ENCODE measurements around the gene MGAT4C.
"Not testable (repeated sequence)": the region's sequence is repeated elsewhere in the genome, so short reads cannot be mapped to it uniquely, and the experiment has no call there.

MGAT4C gene

DNA sequence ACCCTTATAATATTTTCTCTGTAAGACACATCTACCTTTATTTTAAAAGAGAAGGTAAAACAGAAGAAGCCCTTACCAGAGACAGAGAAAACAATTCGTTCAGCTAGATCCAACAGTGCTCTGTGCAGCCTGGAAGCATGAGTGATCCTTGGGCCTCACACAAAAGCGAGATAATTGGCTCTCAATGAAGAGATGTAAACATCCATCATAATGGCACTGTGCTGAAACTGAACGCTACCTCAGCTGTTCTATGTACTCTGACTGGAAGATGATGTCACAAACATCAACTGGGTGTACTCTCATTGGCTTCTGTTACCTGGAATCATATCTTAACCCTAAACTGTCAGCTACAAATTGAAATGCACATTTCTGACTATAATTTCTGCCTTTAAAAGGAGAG lies at the start of gene MGAT4C:
Gene MGAT4C (minus strand): TSS at position 229 of the 400 bp plus-strand sequence.
- DNase-seq: no peak

DNA sequence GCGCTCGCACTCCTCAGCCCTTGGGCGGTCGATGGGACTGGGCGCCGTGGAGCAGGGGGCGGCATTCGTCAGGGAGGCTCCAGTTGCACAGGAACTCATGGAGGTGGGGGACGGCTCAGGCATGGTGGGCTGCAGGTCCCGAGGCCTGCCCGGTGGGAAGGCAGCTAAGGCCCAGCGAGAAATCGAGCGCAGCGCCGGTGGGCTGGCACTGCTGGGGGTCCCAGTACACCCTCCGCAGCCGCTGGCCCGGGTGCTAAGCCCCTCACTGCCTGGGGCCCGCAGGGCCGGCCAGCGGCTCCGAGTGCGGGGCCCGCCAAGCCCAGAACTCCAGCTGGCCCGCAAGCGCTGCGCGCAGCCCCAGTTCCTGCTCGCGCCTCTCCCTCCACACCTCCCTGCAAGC lies 40.2 kb upstream of the MGAT4C start:
- not testable (repeated sequence) for DNase-seq

DNA sequence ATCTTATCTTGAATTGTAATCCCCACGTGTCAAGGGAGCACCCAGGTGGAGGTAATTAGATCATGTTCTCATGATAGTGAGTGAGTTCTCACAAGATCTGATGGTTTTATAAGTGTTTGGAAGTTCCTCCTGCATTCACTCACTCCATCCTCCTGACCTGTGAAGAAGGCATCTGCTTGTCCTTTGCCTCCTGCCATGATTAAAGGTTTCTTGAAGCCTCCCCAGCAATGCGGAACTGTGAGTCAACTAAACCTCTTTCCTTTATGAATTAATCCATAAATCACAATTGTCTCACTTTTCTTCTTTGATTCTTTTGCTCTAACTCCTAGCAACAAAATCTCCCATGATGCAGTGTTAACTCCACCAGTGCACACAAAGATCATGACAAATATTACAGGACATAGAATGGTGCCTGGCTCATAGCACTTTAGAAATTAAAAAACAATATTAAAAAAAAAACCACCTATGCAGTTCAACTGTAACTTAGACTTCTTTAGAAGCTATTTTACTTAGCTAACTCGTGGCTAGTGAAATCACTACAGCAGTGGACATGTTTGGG lies 37.6 kb upstream of the MGAT4C start:
- no peak for DNase-seq

DNA sequence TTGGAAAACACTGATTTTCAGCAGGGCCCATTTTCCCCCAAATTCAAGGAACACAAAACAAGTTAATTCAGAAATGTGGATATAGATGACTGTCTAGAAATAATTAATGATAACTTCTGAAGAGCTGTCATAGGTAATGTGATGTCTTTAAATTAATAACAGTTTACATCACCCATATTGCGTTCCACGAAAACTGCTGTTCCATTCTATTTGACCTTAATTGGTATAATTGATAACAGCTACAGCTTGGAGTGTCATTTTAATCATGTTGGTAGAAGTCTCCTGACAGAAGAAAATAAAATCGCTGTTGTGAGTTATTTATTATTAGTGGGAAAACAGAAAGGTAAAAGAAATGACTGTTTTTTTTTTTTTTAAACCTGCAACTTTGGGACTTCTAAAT lies 36.3 kb upstream of the MGAT4C start:
- DNase-seq: no peak

DNA sequence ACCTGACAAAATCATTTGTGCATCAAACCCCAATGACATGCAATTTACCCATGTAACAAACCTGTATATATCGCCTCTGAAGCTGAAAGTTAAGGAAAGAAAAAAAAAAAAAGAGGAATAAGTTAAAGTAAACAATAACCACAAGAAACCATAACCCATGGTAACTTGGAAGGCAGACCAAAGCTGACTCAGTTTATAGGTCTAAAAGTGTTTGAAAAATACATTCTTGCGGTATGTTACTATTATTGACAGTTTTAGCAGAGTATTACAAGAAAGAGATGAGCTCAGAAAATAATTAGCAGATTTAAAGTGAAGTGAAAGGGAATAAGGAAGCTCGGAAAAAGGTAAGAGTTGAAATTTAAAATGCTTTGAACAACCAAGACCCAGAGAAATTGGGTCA lies 34.4 kb upstream of the MGAT4C start:
- no peak for DNase-seq

DNA sequence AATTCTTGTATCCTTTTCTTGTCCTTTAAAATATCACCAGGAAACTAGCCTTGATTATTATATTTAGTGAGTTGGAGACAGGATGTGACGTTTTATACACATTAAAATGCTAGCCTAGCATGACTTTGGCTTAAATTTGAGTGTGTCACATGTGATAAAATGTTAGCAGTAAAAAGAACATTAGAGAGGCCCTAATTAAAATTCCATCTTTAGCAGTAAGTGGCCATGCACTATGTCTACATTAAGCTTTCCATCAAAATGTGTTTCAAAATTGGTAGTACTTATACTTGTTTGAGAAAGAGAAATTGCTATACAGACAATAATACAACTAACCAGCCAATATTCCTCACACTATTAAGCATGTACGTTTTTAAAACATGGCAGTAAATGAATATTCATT lies 29.9 kb upstream of the MGAT4C start:
- no peak for DNase-seq

DNA sequence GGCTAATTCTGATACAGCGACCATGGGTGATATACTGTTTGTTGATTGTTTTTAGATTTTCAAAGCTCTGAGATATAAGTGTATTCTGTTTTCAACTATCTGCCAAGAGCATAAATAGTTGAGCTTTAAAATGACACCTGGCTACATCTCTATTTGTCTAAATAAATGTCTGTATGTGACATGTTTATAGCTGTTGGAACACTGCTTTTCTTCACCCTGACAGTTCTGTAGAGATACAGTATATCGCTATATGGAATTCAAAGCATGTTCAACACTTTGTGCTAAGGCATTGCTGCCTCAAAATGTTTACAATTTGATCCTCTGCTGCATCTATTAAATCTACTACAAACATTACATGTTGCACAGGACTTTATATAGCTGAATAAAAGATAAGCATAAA lies 27.4 kb upstream of the MGAT4C start:
- DNase-seq: no peak

DNA sequence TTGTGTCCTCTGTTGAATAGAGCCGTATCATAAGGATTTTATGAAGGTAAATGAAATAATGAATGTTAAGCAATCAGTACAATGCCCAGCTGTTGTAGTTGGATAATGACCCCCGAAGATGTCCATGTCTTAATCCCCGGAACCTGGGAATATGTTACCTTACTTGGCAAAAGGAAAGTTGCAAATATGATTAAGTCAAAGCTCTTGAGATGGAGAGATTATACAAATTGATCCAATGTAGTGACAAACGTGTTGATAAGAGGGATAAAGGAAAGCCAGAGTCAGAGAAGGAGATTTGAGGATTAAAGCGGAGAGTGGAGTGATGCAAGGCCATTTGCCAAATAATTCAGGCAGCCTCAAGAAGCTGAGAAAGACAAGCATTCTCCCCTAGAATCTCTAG lies 19.2 kb upstream of the MGAT4C start:
- no peak for DNase-seq

DNA sequence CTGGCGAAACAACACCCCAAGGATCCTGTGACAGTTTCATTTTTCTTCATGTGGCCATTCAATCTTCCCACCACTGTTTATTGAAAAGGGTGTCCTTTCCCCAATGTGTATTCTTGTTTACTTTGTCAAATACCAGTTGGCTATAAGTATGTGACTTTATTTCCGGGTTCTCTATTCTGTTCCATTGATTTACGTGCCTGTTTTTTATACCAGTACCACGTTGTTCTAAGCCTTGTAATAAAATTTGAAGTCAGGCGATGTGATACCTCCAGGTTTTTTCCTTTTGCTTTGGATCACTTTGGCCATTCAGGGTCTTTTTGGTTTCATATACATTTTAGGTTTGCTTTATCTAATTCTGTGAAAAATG lies 9.1 kb upstream of the MGAT4C start:
- DNase-seq: no peak

DNA sequence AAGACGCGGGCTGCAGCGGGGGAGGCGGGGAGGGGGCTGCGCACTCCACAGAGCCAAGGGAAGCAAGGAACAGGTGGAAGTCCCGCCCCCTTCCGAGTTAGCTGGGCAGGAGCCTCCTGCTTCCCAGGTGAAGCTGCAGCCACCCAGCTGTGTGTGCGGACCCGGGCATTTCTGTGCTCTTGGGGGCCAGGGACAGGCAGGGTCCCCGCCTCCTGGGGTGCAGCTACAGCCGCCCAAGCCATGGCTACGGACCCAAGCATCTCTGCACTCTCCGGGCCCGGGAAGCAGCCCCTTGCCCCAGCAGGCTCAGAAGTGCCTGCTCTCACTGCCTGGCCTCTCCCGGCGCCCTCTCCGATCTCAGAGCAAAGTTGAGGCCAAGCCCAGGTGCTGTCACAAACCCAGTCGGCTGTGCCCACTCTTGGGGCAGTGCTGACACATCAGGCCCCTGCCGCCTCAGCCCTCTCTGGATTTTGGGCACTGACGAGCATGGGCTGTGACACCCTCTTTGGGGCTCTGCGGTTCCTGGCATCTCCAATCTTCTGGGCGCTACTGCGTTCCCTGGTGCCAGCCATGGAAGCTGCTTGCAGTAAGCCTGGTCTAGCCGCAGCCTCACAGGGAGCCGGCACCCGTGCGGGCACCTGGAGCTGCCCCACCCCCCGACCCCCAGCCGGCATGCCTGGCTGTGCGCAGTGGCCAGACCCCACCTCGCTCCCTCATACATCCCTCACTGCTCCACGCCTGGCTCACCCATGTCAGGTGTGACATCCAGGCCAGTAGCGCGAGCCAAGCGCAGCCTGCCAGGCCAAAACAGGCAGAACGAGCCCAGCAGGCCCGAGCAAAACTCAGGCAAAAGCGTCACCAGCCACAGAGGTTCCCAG lies 8.5 kb upstream of the MGAT4C start:
- DNase-seq: no peak

DNA sequence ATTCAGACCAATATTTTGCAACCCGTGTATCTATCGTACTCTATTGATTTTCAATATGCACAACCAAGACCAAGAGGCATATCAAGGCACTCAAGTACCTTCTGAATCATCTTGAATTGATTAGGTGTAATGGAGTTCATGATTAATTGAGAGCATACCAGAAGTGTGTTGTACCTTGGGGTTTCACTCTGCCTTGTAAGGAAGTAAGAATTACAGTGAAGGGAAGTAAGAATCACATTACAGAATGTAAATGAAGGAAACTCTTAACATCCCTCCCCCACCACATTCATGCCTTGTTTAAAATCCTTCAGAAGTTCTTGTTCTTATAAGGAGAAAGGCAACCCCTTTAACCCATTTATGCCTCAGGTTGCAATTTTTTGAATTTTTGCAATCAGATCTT lies 5.4 kb upstream of the MGAT4C start:
- no peak for DNase-seq

DNA sequence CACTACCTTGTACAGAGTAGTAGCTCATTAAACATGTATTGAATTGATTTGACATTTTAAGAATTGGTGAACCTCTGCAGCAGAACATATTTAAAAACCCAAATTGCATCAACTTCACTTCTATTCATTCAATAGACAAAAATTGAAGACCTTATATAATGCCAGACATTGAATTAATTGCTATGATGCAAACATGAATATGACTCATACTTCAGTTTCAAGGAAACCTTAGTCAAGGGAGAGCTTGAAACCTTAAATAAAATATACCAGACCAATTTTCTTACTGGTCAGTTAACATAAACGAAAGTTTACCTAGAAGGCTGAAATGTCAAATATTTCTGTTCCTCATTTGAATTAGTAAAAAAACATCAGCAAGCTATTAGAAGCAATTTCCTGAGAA lies 5.0 kb upstream of the MGAT4C start:
- no peak for DNase-seq

DNA sequence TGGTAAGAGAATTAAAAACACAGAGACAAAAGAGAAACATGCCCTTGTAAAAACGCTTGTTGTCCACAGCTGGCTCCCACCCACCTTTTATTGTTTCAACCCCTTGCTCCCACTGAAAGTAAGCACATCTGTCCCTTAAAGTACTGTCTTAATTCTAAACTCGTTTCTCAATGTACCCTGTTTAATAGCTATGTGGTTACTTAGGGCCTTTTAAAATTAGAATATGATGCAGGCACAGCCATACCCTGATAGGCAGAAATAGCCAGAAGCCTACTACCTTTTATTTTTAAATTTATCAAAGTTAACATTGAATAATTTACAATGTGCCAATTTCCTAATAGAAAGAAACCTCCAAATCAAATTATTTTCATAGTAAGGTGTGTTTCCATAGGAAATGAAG lies 4.0 kb upstream of the MGAT4C start:
- DNase-seq: no peak

DNA sequence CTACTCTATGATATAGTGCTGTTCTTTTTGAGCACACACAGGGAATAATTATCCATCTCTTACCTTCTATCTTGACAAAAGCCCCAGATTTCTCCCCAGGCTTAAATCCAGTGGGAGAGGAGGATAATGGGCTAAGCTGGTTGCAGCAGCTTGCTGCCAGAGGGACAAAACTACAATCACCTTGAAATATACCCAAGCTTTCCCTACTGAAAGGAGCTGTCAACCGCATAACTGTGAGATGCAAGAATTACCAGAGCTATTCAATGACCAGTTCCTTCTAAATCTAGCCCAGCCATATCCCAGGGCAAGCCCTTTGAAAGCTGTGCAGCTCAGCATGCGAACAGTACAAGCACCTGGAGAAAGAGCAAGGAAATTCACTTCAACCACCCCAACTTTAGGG lies 943 bp upstream of the MGAT4C start:
- no peak for DNase-seq

DNA sequence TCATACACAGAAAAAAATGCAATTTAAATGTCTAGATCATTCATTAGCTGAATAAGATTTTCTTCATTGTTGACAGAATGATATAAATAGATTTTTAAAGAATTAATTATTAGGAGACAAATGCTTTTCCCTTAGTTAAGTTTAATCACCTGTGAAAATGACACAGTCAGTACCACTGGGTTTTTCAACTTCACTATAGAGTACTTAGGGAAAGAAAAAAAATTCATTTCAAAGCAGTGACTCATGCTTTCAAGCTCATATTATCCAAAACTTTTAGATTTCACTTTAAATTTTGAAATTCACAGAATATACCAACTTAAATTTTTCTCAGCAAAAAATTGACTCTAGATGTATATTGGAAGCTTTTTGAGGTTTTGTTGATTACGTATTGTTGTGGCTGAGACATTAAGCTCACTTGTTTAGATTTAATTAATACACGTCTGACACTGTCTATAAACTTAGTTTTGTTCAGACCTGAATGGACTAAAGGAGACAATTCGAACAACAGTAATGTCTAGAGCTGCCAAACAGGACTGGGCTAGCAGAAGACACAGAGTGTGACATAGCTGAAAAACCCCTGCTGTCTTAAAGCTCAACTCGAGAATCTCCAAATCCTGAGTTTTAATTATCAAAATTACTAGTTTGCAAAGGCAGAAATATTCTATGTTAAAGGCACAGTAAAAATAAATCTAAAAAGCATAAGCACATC lies 1.6 kb downstream of the MGAT4C start:
- DNase-seq: no peak

DNA sequence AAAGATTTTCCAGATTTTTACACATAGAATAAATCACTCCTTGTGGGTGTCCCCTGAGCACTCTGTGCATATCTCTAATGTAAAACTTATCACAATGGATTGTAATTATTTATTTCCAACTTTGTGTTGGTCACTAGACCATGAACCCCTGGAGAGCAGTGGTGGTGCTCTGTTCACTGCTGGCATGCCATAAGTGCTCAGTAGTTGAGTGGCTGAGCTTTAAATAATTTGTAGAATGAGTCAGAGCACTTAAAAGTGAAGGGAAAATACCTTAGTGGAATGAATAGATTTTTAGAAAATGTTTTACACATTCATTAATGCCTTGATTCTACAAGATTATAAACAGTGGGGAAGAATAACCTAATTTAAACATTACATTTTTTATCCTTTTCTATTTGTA lies 6.3 kb downstream of the MGAT4C start:
- DNase-seq: no peak

DNA sequence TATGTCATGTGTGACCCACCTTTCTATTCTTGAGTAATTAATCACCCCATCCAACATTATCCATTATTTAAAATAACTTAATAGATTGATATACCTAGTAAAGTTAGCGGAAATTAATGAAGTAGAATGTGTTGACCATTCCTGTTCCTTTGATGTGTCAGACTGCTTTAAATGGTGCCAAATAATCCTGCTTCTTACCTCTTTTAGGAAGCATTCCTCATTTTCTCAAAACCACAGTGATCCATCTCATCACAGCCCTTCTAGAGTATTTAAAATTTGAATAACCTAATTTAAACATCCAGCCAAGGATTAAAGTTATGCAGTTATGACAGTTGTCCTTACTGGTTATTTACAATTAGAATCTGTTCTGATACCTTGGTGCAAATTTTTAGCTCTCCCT lies 6.9 kb downstream of the MGAT4C start:
- DNase-seq: no peak

DNA sequence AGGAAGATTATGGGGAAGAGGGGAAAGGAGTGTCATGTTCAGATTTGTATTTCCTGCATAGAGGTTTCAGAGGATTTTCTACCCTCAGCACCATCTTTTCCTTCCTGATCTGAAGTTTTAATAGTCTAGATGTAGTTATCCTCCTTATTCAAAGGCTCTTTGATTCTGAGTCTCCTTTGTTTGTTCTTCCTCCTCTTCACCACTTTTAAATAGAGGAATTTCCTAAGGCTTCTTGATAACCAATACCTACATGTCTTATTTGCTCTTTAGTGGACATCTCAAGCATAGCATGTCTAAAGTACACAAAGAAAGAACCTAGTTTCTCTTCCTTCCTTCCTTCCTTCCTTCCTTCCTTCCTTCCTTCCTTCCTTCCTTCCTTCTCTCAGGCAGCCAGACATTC lies 8.3 kb downstream of the MGAT4C start:
- no peak for DNase-seq

DNA sequence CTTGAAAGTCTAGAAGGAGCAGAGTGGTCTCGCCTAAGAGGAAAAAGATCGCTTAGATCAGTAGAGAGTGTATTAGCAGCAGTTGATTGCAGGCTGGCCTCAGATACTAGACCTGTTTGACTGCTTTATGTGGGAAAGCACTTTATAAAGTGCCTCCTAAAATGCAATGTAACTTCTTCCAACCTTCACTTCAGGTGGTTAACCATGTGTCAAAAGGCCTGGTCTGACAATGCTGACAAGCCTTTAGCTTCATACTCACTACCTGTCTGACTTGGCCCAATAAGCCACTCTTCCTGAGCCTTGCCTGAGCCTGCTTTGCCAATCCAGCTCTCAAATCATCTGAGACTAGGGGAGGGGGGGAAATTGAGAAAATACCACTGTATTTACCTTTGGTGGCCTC lies 14.6 kb downstream of the MGAT4C start:
- no peak for DNase-seq

DNA sequence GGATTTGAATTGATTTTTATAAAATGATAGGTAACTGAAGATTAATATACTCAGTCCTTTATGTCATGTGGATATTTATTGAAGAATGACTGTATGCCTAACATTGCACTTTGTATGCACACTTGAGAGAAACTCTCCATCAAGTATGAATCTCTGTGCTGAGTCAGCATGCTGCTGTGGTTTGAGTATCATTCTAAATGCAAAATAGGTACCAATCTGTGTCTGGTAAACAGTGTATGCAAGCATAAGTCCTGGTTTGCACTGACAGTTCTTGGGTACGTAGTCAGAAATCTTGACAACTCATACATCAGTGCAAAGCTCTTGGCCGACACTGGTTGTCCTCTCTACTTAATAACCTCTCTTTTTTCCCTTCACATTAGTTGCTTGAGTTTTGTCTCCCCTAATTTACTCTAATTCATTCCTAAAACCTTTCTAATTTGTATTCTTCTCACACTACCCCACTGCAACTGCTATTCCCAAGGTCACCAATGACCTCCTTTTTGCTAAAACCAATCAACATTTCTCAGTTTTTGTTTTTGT lies 21.8 kb downstream of the MGAT4C start:
- no peak for DNase-seq

DNA sequence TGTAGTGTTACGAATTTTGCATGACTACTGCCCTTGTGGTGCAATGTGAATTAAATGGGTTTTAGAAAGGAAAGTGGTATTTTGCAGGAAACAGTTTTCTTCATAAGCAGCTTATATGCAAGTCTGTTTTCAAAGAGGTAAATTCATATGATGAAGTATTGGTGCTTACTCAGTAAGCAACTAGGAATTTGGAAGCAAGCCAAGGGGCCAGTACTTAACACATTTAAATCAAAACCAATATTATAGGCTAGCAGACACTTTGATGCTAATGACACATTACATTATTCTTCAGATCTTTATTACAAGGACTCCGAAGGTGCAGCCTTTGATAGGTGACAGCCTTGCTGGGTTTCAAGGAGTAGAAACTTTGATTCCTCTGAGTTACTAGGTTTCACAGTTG lies 23.1 kb downstream of the MGAT4C start:
- DNase-seq: no peak

DNA sequence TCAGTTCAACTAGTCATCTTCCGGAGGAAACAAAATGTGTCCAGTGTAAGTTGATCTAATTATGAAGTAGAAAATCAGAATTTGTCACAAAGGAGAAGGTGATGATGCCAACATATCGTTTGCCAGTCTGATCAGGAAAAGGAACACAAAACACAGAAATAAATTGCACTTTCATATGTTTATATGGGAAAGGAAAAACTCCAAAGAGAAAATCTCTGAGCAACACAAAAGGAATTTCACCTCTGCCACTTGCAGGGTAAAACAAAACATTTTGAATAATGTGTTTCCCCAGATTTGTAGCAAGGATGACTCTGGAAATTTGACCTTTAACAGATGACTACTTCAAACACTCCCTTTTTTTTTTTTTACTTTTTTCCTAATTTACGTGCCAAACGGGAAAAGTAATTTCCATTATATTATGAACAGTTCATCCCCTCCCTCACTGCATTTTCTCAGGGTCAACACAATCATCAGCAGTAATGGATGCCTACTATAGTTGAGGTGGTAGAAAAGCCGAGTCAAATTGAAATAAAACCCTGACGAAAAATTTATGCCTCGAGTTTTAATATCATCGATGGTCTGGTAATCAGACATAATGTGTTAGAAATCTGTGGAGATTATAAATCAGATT lies 25.6 kb downstream of the MGAT4C start:
- DNase-seq: no peak

DNA sequence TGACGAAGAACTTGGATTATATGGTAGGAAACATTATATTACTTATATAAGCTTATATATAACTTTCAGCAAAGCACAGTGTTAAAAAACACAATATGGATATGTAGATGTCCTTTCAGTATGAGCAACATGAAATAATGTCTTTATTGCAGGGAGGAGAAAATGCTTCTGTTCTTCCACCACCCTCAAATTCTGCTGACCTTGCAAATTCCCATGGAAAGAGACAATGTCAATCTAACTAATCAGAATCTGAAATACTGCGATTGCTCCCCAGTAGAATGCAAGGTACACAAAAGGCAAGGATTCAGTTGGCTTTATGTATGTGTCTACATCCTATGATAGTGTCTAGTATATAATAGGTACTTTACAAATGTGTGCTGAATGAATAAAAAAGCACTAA lies 26.4 kb downstream of the MGAT4C start:
- no peak for DNase-seq

DNA sequence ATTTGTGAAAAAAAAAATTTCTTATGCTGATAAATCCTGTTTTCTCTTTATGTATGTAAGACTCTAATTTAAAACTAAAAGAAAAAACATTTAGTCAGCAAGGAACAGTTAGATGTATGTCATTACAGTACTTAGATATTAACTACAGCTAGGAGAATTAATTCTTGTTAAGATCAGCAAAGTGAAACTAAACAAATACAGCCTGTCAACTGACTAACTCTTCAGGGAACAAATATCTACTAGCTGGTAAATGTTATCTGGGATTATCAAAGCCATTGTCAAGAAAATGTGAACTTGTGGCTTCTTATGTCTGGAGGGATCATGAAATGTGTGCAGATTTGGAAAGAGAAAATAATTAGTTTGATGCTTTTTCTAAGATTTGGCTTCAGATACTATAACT lies 27.5 kb downstream of the MGAT4C start:
- DNase-seq: no peak
